GM12878 (cell line): ENCODE results near the gene CFAP99. TPM values are rescaled to one million over a fixed set of nuclear protein-coding genes. Genes with fewer than 3 reads are reported as not detected.

Experiments used
- CBX3 ChIP-seq: fragments of 200-600 bp; sonication (generic); IDR thresholded peaks from 2 replicates; pipeline ENCODE4 v1.6.1; 2016; ENCODE audit warnings: low read depth, borderline replicate concordance
- CHD1 ChIP-seq: IDR thresholded peaks from 2 replicates; pipeline ENCODE4 v1.6.1; 2012; ENCODE audit warnings: low read depth, low read length, improper control_type of control experiment
- DPF2 ChIP-seq: fragments of 450-650 bp; IDR thresholded peaks from 2 replicates; pipeline ENCODE4 v1.6.1; 2017; ENCODE audit warnings: mild to moderate bottlenecking
- GABPA ChIP-seq: IDR thresholded peaks from 2 replicates; pipeline ENCODE4 v1.6.1; 2014; ENCODE audit warnings: antibody characterized with exemption, low read depth, mild to moderate bottlenecking, inconsistent platforms
- IRF4 ChIP-seq: IDR thresholded peaks from 2 replicates; pipeline ENCODE4 v1.6.1; 2011; ENCODE audit warnings: low read depth, low read length
- KLF5 ChIP-seq: fragments of 450-650 bp; IDR thresholded peaks from 2 replicates; pipeline ENCODE4 v1.6.1; 2014; ENCODE audit warnings: mild to moderate bottlenecking; ENCODE audit not compliant: partially characterized antibody
- MEF2A ChIP-seq: IDR thresholded peaks from 2 replicates; pipeline ENCODE4 v1.6.1; 2011; ENCODE audit warnings: low read depth, mild to moderate bottlenecking, low read length, moderate library complexity; ENCODE audit not compliant: insufficient read depth
- NBN ChIP-seq: fragments of 450-650 bp; IDR thresholded peaks from 2 replicates; pipeline ENCODE4 v1.6.1; 2016
- NR2C1 ChIP-seq: fragments of 450-650 bp; IDR thresholded peaks from 2 replicates; pipeline ENCODE4 v1.6.1; 2017; ENCODE audit warnings: antibody characterized with exemption, mild to moderate bottlenecking, moderate library complexity
- PAX5 ChIP-seq: IDR thresholded peaks from 2 replicates; pipeline ENCODE4 v1.6.1; 2011; ENCODE audit warnings: low read depth, low read length, borderline replicate concordance
- PAX8 ChIP-seq: fragments of 450-650 bp; IDR thresholded peaks from 2 replicates; pipeline ENCODE4 v1.6.1; 2017; ENCODE audit warnings: mild to moderate bottlenecking, moderate library complexity
- PML ChIP-seq: IDR thresholded peaks from 2 replicates; pipeline ENCODE4 v1.6.1; 2012; ENCODE audit warnings: low read length, inconsistent platforms
- SIN3A ChIP-seq: IDR thresholded peaks from 2 replicates; pipeline ENCODE4 v1.6.1; 2012; ENCODE audit warnings: low read depth, low read length, improper control_type of control experiment
- SMAD5 ChIP-seq: IDR thresholded peaks from 2 replicates; pipeline ENCODE4 v1.6.1; 2016; ENCODE audit warnings: antibody characterized with exemption, low read depth
- TARDBP ChIP-seq: IDR thresholded peaks from 2 replicates; pipeline ENCODE4 v1.6.1; 2016; ENCODE audit warnings: borderline replicate concordance
- TCF3 ChIP-seq: IDR thresholded peaks from 2 replicates; pipeline ENCODE4 v1.6.1; 2012; ENCODE audit warnings: low read depth, mild to moderate bottlenecking, low read length, borderline replicate concordance; ENCODE audit not compliant: insufficient read depth
- TCF7 ChIP-seq: IDR thresholded peaks from 2 replicates; pipeline ENCODE4 v1.6.1; 2014; ENCODE audit warnings: antibody characterized with exemption, borderline replicate concordance
- YY1 ChIP-seq: IDR thresholded peaks from 2 replicates; pipeline ENCODE4 v1.6.1; 2011; ENCODE audit warnings: low read depth, mild to moderate bottlenecking, low read length
- polyA plus RNA-seq, 11 experiments: library from polyadenylated mRNA; depleted of rRNA in 4 of 11; unstranded in 6 of 11; stranded (reverse) in 5 of 11; fragments of >200 nt; fragmentation: Nextera tagmentation in 4 of 11; fragmentation: Illumina TruSeq in 1 of 11; extraction: Ambion mirVana in 4 of 11; extraction: Trizol in 1 of 11; gene quantifications; 1 replicate in 1 of 11; 2 replicates in 10 of 11; pipeline versions ENCODE4 v1.2.1 to v1.2.3, GENCODE V29; 2011 to 2016; ENCODE audit warnings: inconsistent platforms in 2 of 11, missing spikeins in 2 of 11, low read depth in 1 of 11
- total RNA-seq, 4 experiments: library from RNA; depleted of rRNA in 3 of 4; stranded (reverse); fragments of >200 nt in 3 of 4; fragmentation: Illumina TruSeq in 1 of 4; extraction: Trizol in 1 of 4; gene quantifications; 2 replicates each; pipeline versions ENCODE4 v1.2.1 to v1.2.3, GENCODE V29; 2013 to 2021
- TF ChIP-seq, protein P1 (sequence below): fragments of 450-650 bp; IDR thresholded peaks from 2 replicates; pipeline ENCODE4 v1.6.1; 2017; ENCODE audit warnings: antibody characterized with exemption, mild to moderate bottlenecking, moderate library complexity
- TF ChIP-seq, protein P2 (sequence below): IDR thresholded peaks from 2 replicates; pipeline ENCODE4 v1.6.1; 2012; ENCODE audit warnings: low read depth, low read length, improper control_type of control experiment
- TF ChIP-seq, protein P3 (sequence below): IDR thresholded peaks from 2 replicates; pipeline ENCODE4 v1.6.1; 2011; ENCODE audit warnings: borderline replicate concordance, low read depth, mild to moderate bottlenecking, moderate library complexity, mixed read lengths, low read length; ENCODE audit not compliant: insufficient read depth; ENCODE audit errors: extremely low read length
- TF ChIP-seq, protein P4 (sequence below): fragments of 450-650 bp; IDR thresholded peaks from 2 replicates; pipeline ENCODE4 v1.6.1; 2017; ENCODE audit warnings: low read depth, mild to moderate bottlenecking, moderate library complexity
- TF ChIP-seq, protein P5 (sequence below): fragments of 450-650 bp; IDR thresholded peaks from 2 replicates; pipeline ENCODE4 v1.6.1; 2017; ENCODE audit warnings: mild to moderate bottlenecking, moderate library complexity

CFAP99 gene
- total and polyA plus RNA-seq, 10 of the 15 experiments (the other 5 are each of a cell fraction or from before 2014, with no cell fraction given) = not detected

DNA sequence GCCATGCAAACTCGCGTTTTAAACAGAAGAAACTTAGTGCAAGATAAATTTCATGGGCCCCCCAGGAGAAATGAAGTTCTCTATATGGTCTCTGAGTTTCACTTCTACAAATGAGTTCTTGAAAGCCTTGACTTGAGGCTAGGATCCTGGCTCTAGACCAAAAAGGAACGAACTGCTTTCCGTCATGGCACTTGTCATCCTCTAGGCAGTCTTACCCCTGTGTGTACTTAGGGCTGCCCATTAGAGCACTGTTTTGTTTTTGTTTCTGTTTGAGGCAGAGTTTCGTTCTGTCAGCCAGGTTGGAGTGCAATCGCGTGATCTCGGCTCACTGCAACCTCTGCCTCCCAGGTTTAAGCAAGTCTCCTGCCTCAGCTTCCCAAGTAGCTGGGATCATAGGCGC lies 79.2 kb downstream of the CFAP99 start (continued):
- TF ChIP-seq, protein P1, sequence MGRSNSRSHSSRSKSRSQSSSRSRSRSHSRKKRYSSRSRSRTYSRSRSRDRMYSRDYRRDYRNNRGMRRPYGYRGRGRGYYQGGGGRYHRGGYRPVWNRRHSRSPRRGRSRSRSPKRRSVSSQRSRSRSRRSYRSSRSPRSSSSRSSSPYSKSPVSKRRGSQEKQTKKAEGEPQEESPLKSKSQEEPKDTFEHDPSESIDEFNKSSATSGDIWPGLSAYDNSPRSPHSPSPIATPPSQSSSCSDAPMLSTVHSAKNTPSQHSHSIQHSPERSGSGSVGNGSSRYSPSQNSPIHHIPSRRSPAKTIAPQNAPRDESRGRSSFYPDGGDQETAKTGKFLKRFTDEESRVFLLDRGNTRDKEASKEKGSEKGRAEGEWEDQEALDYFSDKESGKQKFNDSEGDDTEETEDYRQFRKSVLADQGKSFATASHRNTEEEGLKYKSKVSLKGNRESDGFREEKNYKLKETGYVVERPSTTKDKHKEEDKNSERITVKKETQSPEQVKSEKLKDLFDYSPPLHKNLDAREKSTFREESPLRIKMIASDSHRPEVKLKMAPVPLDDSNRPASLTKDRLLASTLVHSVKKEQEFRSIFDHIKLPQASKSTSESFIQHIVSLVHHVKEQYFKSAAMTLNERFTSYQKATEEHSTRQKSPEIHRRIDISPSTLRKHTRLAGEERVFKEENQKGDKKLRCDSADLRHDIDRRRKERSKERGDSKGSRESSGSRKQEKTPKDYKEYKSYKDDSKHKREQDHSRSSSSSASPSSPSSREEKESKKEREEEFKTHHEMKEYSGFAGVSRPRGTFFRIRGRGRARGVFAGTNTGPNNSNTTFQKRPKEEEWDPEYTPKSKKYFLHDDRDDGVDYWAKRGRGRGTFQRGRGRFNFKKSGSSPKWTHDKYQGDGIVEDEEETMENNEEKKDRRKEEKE = no peak
- TF ChIP-seq IRF4 (0 out of 2 replicates have a peak, but pooled peaks have one; percentile 52), YY1 (no peak), TARDBP (no peak), MEF2A (no peak), TCF7 (no peak), PML (no peak), CHD1 (no peak), KLF5 (no peak), DPF2 (no peak), NBN (peak; percentile 74; the same call in 1 of the 2 replicates), SMAD5 (no peak), NR2C1 (no peak), CBX3 (no peak), TCF3 (no peak), PAX5 (no peak), GABPA (no peak), PAX8 (no peak), SIN3A (no peak)
- TF ChIP-seq, protein P2, sequence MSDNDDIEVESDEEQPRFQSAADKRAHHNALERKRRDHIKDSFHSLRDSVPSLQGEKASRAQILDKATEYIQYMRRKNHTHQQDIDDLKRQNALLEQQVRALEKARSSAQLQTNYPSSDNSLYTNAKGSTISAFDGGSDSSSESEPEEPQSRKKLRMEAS = no peak
- TF ChIP-seq, protein P3, sequence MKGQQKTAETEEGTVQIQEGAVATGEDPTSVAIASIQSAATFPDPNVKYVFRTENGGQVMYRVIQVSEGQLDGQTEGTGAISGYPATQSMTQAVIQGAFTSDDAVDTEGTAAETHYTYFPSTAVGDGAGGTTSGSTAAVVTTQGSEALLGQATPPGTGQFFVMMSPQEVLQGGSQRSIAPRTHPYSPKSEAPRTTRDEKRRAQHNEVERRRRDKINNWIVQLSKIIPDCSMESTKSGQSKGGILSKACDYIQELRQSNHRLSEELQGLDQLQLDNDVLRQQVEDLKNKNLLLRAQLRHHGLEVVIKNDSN = no peak
- TF ChIP-seq, protein P4, sequence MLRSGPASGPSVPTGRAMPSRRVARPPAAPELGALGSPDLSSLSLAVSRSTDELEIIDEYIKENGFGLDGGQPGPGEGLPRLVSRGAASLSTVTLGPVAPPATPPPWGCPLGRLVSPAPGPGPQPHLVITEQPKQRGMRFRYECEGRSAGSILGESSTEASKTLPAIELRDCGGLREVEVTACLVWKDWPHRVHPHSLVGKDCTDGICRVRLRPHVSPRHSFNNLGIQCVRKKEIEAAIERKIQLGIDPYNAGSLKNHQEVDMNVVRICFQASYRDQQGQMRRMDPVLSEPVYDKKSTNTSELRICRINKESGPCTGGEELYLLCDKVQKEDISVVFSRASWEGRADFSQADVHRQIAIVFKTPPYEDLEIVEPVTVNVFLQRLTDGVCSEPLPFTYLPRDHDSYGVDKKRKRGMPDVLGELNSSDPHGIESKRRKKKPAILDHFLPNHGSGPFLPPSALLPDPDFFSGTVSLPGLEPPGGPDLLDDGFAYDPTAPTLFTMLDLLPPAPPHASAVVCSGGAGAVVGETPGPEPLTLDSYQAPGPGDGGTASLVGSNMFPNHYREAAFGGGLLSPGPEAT = peak; percentile 46; the same call in 1 of the 2 replicates
- TF ChIP-seq, protein P5, sequence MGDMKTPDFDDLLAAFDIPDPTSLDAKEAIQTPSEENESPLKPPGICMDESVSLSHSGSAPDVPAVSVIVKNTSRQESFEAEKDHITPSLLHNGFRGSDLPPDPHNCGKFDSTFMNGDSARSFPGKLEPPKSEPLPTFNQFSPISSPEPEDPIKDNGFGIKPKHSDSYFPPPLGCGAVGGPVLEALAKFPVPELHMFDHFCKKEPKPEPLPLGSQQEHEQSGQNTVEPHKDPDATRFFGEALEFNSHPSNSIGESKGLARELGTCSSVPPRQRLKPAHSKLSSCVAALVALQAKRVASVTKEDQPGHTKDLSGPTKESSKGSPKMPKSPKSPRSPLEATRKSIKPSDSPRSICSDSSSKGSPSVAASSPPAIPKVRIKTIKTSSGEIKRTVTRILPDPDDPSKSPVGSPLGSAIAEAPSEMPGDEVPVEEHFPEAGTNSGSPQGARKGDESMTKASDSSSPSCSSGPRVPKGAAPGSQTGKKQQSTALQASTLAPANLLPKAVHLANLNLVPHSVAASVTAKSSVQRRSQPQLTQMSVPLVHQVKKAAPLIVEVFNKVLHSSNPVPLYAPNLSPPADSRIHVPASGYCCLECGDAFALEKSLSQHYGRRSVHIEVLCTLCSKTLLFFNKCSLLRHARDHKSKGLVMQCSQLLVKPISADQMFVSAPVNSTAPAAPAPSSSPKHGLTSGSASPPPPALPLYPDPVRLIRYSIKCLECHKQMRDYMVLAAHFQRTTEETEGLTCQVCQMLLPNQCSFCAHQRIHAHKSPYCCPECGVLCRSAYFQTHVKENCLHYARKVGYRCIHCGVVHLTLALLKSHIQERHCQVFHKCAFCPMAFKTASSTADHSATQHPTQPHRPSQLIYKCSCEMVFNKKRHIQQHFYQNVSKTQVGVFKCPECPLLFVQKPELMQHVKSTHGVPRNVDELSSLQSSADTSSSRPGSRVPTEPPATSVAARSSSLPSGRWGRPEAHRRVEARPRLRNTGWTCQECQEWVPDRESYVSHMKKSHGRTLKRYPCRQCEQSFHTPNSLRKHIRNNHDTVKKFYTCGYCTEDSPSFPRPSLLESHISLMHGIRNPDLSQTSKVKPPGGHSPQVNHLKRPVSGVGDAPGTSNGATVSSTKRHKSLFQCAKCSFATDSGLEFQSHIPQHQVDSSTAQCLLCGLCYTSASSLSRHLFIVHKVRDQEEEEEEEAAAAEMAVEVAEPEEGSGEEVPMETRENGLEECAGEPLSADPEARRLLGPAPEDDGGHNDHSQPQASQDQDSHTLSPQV = no peak
